ENCODE measurements around the gene ITGAD. TPM values are rescaled to one million over a fixed set of nuclear protein-coding genes. Genes with fewer than 3 reads are reported as not detected.

ITGAD gene
- total and polyA plus RNA-seq, 2 of the 8 experiments (the other 6 are each of a cell fraction or from before 2014, with no cell fraction given) = 0.06 TPM; not detected in 1

- TF ChIP-seq ATF3 (IDR thresholded peaks at IDR 0.05; ENCODE audit: insufficient read depth, low read depth, low read length) (no peak), TEAD4 (IDR thresholded peaks at IDR 0.05; ENCODE audit: low read depth, low read length) (no peak), SRF (IDR thresholded peaks at IDR 0.05; ENCODE audit: low read depth, low read length) (no peak), EGR1 (IDR thresholded peaks at IDR 0.05; ENCODE audit: borderline replicate concordance, low read depth, low read length) (no peak), CBX8 (IDR thresholded peaks at IDR 0.05; ENCODE audit: borderline replicate concordance, low read depth, low read length) (no peak), CREB1 (IDR thresholded peaks at IDR 0.05) (no peak), GTF2F1 (IDR thresholded peaks at IDR 0.05; ENCODE audit: borderline replicate concordance, low read depth, low read length) (no peak), CBX5 (IDR thresholded peaks at IDR 0.05; ENCODE audit: low read depth, low read length) (no peak)
Observed at GRCh38 chr16:31429314-31429713, 36.2 kb downstream of the ITGAD start (continued).

Data from H1 (cell line).